HG02981 (cell line): ENCODE measurements around the gene KAZN.

Source experiments
- ATAC-seq: cut with Tn5 transposase; IDR thresholded peaks from one replicate; pipeline ENCODE4 v1.9.1; 2021; ENCODE audit warnings: mild to moderate bottlenecking, moderate library complexity; ENCODE audit not compliant: unreplicated experiment

Gene KAZN

DNA sequence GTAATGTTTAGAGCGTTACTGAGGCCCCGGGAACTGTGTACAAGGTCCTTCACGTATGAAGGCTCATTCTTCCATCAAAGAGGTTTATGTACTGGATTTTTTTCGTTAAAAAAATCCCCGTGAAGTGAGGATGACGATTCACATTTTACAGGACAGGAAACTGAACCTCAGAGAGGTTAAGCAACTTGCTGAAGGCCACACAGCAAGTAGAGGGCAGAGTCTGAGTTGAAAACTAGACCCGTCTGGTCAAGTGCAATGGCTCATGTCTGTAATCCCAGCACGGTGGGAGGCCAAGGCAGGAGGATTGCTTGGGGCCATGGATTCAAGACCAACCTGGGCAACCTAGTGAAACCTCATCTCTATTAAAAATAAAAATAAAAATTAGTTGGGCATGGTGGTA, 140.2 kb downstream of the KAZN start:
- ATAC-seq: no peak

DNA sequence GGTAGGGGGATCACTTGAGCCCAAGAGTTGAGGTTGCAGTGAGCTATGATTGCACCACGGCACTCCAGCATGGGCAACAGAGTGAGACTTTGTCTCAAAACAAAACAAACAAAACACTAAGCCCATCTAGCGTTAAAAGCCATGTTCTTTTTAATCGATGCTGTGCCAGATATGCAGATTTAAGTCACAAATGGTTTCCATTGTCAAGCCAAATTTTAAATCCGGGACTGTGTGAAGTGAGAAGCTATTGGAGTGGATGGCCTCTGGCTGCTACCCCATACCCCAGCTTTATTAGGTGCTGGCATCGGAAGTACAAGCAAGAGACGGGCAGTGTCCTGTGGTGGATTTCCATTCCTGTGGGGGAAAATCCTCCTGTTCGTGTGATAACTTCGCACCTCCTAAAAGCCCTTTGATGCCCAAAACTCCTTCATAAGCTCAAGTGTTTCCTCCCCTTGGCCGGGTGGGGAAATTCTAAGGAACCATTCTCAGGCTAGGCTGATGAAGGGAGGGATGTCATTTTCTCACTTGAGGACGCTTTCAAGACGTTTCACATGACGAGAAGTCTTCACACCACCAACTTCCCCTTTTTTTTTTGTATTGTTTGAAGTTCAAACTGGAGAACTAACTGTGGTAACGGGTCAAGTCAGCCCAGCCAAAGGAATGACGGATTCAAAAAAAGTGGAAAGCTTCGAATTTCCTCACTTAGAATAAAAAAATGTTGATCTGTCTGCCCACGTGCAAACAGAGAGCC, 140.8 kb downstream of the KAZN start:
- no peak for ATAC-seq

DNA sequence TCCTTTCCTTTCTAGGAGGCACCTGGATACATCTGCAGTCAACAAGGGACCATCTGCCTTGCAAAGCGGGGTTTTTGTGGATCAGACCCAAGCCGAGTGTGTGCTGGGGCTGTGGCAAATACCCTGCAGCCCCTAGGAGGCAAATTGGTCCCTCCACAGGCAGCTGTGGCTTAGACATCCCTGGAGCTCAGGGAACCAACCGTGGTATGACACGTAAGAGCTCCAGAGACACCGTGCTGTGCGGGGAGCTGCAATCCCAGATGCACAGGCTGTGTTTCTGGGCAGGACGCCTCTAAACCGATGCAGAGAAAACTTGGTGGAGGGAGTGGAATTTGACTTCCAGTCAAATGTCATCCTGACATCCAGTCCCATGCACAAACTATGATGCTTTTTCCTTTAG, 141.5 kb downstream of the KAZN start:
- ATAC-seq: no peak

DNA sequence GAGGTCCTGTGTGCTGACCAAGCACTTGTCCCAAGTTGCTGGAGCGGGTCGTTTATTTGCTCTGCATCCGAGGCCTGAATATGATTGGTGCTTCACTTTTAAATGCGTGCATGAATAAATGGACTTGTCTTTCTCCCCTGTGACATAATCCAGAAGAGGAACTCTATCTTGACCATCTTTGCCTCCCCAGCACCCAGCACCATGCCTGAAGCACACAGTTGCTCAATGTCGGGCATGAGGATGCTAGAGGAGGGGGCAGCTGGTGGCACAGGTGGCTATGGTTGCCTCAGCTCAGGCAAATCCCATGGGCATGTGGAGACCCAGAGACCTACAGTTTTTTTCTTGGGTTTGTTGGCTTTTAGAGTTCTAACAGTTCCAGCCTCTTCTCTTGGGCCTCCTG, 142.6 kb downstream of the KAZN start:
- ATAC-seq: no peak

DNA sequence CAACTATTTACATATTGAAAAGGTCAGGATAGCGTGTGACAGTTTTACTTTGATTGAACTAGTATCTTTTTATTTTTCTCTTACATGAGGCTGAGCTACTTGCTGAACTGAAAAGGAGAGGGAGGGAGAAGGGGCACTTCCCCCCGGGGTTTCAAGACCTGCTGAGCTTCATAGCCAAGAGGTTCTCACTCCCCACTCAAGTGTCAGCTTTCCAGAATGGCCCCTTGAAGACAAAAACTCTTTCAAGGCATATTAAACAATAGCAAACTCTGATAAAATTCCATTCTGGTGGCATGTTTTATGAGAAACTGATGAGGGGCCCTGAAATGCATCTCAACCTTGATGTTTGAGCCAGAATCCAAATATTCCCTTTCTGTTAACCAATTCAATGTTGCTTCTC, 143.0 kb downstream of the KAZN start:
- no peak for ATAC-seq

DNA sequence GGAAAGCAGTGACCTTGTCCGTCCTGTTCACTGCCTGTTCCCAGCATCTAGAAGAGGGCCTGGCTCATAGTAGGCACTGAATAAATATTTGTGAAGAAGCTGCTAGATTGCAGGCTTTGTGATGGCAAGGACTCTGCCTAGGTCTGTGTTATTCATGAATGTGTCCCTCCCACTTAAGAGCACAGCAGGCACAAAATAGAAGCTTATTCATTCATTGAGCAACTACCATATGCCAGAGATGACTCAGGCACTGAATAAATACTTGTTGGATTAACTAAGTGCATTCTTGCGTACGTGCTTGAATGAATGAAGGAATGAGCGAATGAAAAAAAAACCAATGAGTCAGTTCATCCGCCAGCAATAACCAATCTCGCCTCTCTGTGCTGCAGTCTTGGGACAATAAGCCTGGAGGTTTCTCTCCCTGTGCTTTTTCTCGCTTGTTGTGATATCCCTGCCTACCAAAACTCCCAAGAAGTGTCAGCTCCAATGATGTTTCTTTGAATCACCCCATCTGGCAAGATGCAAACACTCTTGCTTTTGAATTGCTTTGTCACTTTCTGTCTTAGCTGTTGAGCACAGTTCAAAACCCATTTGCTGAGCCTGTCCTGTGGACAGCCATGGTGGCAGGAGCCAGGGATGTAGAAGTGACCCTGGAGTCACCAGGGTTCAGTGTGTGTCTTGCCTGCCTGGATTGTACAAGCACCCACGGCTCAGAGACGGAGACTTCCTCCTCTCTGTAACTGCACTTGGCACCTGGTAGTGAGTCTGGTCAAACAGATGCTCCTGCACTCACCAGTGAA, 143.9 kb downstream of the KAZN start:
- ATAC-seq: no peak

DNA sequence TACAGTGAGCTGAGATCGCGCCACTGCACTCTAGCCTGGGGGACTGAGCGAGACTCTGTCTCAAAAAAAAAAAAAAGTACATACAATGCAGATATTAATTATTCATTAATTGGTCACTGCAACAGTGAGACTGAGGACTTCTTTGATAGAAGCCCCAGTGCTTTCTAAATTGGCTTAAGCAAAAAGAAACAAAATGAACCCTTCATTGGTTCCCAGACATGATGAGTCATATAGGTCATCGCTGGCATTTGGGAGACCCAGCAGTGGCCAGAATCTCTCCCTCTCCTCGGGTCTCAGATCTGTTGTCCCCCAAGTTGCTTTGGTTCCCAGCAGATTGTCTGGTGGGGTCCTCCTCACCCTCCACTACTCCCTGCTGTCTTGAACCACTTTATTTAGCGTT, 144.9 kb downstream of the KAZN start:
- ATAC-seq: no peak

DNA sequence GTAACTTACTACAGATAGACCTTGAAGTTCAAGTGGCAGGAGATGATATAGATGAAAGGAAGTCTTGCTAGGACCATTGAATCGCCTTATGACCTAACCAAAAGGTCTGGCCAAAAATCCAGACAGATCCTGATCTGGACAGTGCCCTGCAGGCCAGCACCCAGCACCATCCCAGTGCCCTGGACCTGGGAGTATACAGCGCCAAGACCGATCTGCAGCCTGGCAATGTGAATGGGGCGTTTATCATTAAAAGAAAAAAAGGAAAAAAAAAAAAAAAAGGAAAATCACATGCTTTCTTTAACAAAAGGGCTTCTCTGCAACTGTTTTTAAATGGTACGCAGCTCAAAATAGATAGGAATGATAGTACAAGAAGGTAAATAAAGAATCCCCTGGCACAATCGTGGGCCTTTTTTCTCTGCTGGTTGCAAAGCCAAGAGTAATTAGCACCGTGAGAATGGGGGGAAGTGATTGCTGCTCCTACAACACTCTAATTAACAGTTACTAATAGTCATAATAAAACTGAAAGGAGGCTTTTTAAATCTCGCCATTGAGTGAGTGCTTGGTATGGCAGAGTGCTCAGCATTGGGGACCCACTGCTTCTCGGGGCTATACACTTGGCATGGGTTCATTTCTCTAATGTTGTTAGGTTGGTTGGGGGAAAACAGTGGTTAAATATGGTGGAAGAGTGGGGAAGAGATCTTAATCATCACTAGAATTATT, 146.7 kb downstream of the KAZN start:
- no peak for ATAC-seq

DNA sequence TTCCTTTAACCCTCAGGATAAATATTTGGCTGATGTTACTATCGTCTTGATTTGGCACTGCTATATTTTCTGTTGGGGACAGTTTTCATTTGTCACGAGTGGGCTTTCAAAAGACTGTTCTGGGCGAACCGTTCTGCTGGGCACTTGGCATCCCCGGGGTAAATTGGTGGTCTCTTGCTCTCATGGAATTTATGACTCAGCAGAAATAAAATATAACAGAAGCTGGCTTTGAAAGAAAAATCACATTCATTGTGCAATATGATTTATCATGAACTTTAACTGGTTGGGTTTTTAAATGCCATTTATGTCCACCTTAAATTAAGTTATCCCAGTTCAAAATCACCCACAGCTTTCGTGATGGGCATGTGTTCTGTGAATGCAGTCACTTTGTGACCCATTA, 147.3 kb downstream of the KAZN start:
- ATAC-seq: no peak

DNA sequence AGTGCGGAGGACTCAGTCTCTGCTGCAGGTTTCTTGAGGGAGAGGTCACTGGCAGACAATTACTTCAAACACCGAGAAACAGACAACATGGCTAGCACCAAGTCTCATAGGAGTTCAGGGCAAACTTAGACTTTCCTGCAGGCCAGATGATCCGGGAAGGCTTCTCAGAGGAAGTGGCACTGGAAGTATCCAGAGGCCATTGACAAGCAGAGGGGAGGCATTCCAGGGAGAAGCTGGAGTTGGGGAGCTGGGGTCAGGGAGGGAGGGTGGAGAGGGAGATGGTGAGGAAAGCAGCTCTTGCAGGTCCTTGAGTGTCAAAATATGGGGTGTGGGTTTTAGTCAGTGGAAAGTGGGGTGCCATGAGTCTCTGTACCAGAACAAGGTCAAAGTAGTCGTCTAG, 147.9 kb downstream of the KAZN start:
- ATAC-seq: no peak

DNA sequence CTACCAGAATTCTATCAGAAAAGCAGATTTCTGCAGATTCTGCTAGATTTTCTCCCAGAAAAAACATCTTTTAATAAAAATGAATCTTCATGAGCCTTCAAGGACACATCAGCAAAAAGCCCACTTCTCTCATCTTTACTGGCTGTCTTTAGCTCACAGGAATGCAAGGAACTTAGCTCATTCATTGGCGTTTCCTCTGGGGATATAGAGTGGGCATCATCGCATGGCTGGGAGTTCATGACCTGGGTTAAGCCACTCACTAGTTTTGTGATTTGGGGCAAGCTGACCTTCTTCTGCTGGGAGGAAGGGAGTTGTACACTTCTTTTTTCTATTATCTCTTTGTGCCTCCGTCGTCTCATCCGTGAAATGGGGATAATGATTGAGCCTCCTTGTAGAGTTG, 149.7 kb downstream of the KAZN start:
- no peak for ATAC-seq

DNA sequence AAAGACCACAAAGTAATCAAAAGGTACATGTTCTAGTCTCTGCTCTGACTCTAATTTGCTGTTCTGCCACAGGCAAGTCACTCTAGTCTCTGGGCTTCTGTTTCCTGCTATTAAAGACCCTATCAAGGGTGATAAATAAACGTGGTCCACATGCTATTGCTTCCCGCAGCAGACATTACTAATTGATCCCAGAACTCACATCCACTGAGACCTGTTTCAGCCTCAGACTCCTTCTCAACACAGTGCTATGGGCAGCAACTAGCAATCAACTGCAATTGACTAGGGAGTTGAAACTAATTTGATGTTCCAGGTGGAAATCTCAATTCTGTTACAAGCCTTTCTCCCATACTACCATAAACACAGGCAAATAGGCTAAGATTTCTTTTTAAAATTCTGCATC, 150.5 kb downstream of the KAZN start:
- ATAC-seq: no peak

DNA sequence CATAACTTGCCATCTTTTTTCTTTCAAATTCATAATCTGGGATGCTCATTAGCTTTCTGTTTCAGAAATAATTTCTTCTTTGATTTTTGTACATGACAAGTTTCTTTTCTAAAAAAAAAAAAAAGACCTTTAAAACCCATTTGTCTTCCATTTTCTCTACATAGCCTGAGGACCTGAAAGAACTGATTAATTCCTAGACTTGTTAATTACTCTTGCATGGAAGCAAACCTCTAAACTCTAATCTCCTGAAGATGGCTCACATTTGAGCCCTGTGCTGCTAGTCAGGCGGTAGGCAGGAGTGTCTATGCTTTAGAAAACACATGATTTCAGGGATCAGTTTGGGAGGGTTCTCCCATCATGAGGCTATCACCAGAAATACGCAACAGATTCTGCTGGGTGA, 152.0 kb downstream of the KAZN start:
- no peak for ATAC-seq

DNA sequence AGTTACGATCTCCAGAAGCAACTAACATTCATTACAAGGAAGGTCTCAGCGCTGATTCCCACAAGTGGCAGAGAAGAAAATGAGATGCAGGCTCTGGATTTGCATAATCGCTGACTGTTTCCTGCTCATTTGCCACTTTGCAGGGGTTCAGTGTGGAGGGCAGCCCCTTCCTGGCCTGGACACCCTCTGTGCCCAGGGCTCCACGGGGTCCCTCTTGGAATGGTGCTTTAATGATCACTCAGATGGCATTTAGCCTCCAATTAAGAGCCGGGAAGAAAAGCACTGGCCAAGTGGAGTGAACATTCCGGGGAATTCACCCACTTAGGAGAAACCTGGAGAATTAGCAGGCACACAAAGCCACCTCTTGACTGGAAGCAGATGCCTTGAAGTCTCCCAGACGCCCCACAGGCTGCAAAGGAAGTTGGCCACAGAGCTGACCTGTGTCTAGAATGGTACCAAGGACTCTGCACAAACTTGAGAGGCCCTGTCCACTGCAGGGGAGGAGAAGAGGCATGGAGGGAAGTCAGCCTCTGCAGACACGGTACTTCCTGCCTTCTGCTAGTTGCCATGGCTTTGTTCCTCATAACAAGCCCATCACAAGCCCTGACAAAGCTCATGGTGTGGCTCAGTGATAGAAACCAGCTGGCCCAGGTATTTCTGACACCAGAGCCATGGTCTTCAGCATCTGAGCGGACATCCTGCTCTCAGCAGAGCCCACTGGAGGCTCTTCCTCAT, 157.2 kb downstream of the KAZN start:
- no peak for ATAC-seq

DNA sequence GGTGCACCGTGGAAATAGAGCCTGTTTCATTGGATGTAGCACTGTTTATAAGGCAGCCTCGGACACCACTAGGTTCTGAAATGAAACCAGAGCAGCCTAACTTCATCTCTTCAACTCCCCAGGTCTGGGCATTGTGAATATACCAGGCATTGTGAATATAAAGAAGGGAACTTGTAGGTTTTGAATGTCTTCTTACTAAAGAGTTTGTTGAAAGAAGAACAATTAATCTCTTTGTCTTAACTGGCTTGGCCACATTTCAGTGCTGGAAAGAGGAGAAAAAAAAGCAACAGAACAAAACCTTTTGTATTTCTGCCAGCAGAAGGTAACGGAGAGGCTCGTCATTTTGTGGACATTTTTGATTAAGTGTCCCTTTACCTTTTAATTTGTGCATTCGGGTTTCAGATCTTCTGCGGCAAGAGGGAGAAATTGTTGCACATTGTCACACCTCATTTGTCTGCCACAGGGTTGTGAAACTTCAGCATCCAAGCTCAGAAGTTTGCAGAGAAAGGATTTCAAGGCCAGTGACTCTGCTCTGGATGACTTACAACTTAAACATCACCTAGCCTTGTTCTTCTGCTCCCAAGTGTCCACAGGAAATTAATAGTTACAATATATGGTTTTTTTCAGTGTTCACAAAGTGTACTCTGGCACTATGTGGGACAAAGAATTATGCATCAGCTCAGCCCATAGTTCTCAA, 158.3 kb downstream of the KAZN start:
- ATAC-seq: no peak

DNA sequence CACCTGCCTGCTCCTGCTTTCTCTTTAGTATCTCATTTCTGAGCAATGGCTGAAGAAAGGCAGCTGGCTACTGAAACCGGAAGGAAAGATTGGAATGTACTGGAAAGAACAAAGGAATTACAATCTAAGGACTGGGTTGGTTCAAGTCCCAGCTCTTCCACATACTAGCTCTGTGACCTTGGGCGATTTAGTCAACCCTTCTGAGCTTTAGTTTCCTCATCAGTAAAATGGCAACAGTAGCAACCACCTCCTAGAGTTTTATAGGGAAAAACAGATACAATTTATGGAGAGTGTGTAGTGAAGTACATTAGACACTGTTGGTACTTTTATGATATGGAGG, 158.8 kb downstream of the KAZN start:
- ATAC-seq: no peak

DNA sequence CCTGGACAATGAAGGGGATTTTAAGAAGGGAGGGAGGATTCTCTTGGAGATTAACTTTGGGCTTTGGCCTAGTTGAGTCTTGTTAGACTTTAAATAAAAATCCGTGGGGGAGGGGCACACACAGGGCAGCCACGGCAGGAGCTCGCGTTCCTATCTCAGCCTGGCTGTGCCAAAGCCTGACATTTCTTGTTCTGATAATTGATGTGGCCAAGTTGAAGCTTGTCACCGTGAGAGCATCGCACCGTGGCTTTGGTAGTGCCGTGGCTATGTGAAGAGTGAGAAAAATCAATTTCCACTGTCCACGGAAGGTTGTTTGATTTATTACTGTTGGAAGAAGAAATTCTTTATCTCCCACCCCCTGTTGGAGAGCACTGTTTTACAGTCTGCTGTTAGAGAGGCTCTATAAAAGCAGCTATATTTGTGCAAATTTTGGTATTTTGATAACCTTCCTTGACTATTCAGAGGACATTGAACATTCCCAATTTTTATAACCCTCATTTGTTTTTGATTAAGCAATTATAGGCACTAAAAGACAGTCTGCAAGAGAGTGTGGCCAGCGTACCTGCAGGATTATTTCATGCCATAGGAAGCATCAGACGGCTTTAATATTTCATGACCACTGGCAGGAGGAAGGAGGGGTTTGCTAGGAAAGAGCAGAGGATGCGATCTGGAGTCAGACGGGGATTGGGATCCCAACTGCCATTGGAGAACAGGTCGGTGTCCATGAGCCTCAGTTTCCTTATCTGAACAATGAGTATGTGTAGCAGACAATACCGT, 160.7 kb downstream of the KAZN start:
- ATAC-seq: no peak

DNA sequence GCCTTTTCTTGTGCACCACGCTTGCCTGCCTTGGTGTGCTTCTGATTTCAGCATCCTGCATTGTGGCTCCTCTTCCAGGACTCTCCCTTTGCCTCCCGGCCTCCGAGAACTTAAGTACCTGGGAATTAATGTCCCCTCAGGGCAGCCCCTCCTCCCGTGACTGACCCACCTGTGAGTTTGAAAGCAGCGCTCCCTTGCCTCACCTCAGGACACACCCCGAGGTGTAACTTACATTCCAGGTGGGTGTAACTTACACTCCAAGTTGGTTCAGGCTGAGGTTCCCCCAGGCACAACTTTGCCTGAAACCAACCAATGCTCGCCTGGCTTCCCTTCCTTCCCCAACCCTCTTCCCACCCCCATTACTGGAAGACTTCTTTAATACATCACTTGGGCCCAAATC, 161.4 kb downstream of the KAZN start:
- ATAC-seq: no peak

DNA sequence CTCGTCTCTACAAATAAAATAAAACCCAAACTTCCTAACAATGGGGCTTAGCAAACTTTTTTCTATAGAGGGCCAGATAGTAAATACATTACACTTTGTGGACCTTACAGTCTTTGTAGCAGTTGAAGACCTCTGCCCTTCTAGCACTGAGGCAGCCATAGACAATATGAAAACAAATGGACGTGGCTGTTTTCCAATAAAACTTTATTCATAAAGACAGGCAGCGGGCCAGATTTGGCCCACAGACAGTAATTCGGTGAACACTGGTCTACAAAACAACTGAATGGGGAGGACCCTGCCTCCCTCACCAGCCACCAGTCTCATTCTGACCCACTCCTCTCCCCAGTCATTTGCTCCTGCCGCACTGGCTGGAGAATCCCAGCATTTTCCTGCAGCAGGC, 162.3 kb downstream of the KAZN start:
- ATAC-seq: no peak
